Islet precursor cell (in vitro differentiated cells): ENCODE data around the gene TENT5C.

Experiments
- DNase-seq: peaks from one replicate; pipeline ENCODE4 v3.0.0-alpha.2; 2018

Gene TENT5C

DNA sequence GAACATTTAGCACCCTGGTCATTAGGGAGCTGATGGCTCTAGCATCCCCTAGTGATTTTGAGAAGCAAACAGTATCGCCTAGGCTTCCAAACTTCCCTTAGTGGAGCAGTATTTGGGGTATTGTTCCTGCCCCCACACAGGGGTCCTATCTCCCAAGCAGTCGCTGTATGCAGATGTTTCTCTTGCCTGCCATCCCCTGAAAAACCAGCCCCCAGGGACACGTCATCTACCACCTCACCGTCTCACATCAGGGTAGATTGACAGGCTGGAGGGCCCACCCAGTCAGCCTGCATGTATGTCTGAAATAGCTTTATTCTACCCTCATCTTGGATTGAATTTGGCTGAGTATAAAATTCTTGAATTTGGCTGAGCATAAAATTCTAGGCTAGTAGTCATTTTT lies 33.9 kb downstream of the TENT5C start:
- DNase-seq, result peak; percentile 20

- DNase-seq, result no peak
These were observed 35.7 kb downstream of the TENT5C start for GRCh38 chr1:117641536-117641935.

GRCh38 chr1:117642963-117643362 lies 37.1 kb downstream of the TENT5C start:
- DNase-seq, result no peak

- DNase-seq, result no peak
These were observed 37.8 kb downstream of the TENT5C start for GRCh38 chr1:117643601-117644000.

DNA sequence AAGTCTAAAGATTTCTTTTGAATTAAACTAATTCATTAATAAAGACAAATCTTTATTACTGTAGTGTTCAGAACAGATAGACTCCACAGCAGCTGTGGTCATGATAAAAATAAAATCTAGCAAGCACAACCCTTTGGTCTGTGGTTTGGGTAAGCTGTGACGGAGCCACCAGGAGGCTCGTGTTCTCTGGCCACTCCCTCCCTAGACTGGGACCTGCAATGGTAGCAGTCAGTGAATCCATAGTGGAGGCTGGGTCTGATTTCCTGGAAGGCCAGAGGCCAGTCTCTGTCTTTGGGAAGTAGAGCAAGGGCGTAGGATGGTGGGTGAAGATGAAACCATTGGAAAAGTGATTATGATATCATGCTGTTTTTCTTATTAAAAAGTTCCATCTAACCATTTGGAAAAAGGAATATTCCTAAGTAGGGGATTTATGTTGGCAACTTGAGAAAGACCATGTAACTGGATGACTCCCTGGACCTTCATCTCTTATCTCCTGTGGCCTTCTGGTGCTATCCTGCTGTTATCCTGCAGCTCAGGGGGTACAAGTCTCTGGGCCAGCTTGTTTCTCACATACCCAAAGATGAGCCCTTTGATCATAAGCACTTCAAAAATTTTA lies 39.0 kb downstream of the TENT5C start:
- DNase-seq, result no peak

GRCh38 chr1:117645343-117645742 lies 39.5 kb downstream of the TENT5C start:
- DNase-seq, result no peak

GRCh38 chr1:117646007-117646811 lies 40.4 kb downstream of the TENT5C start:
- no peak for DNase-seq

- DNase-seq, result no peak
These were observed 41.1 kb downstream of the TENT5C start for GRCh38 chr1:117646956-117647355.

GRCh38 chr1:117648015-117648414 lies 42.2 kb downstream of the TENT5C start:
- no peak for DNase-seq

DNA sequence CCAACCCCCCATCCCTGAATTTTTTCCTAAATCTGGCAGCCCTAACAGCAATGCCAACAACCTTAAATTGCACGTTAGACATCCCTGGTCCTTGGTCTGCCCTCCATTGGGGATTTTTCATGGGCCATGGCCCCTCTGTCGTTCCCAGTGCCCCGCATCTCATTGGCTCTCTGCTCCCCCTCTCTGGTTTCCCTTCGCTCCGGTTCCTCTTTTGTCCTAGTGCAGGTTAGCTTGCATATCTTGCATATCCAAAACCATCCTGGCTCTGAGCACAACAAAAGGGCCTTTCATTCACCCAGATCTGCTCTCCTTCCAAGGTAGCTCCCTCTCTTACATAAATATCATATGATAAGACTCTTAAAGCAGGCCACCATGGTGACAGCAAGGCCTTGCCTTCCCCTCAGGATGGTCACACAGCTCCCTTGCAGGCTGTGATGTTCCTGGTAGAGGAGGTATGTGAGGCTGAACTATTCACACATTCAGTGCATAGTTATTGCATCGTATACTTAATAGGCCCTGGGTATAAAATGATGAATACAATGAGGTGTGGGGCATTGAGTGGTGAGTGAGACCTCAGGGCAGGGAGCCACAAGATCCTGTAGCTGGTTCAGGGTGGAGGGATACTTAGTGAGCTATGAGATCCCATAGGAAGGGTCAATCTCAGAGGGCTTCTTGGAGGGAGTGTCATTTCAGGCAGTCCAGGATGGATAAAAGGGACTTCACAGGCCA lies 45.2 kb downstream of the TENT5C start:
- no peak for DNase-seq

DNA sequence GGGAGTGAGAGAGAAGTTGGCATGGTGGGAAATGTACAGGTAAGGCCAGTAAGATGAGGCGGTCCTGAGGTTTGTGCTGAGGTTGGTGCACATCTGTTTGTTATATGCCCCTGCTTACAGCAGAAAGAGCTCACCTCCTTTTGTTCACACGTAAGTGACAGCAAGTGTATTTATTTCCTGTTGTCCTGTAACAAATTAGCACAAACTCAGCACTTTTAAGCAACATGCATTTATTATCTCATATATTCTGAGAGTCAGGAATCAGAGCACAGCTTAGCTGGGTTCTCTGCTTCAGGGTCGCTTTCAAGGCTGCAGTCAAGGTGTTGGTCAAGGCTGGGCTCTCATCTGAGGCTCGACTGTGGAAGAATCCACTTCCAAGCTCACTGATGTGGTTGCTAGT lies 45.8 kb downstream of the TENT5C start:
- no peak for DNase-seq

DNA sequence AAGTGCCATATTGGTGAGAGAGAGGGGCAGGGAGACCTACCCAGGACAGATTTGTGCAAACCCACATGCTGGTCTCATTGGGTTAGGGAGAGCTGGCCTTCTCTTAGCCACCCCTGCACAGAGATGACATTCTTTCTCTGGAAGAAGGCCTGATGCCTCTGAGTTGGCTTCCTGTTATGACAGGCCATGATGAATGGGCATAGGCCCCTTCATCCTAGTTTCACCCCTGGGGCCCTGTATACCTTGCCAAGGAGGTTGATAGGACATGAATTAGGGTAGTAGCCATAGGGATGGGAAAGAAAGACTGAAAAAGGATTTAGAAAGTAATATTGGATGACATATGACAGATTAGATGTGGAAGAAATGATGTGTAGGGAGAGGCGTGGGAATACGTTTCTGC lies 46.6 kb downstream of the TENT5C start:
- DNase-seq, result no peak

DNA sequence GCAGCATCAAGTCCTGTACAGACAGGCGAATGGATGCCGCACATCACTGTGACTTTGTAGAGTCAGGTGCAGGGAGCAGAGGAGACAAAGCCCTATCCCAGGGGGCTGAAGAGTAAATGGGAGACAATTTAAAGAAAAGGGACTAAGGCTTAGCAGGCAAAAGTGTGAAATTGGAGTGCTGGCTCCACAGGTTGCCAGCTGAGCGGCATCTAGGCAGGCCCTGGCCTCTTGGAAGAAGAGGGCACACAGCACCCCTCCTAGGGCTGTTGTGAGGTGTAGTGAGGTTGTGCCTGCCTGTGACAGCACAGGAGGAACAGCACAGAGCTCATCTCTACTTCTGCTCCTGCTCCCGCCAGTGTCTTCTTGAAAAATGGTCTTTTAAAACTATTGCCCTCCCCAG lies 47.3 kb downstream of the TENT5C start:
- DNase-seq, result no peak

DNA sequence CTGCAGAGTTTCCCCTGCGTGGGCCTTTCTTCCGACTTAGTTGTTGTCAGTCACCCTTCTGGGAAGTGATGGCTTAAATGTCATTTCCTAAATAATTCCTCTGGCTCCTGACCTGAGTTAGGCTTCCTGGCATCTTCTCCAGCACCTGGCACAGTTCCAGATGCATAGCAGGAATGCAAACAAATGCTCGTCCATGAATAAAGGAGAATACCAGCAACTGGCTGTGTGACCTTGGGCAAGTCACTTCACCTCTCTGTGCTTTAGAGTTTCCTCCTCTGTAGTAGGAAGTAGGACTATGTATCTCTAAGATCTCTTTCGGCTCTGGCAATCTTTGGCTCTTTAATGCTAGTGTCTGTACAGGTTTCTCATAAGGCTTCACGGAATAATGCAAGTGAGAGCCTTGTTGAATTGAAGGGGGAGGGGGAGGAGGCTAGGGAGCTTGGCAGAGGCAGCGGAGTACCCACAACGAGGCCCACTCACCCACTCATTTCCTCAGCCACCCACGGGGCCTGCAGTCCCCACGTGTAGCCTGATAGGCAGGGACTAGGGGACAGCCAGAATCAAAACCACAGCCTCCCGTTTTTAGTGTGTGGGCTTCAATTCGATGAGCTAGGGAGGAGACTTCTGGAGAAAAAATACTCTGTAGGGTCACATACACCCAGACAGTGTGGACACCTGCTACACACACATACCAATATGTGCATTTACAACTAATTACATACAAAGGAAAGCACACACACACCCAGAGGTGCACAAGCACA lies 48.1 kb downstream of the TENT5C start:
- DNase-seq, result no peak

- DNase-seq, result no peak
These were observed 48.8 kb downstream of the TENT5C start for GRCh38 chr1:117654493-117655219.

GRCh38 chr1:117655220-117655577 lies 49.4 kb downstream of the TENT5C start:
- no peak for DNase-seq

DNA sequence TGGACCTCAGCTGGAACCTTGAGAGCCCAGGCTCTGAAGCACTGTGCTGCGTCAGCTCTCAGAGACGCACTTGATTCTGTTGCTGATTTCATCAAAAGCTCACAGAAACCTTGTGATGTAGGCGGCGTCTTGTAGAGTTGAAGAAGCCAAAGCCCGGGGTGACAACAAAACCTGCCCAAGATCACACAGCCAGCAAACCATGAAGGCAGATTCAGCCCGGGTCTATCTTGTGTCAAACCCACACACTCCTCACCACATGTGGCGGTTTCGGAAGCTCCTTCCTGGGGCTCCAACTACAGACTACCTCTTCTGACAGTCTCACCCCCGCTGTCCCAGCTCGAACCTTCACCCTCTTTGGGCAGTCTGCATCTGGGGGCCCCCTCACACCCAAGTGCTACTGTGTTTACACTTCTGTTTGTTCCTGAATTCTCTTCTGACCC lies 50.4 kb downstream of the TENT5C start:
- DNase-seq, result no peak

DNA sequence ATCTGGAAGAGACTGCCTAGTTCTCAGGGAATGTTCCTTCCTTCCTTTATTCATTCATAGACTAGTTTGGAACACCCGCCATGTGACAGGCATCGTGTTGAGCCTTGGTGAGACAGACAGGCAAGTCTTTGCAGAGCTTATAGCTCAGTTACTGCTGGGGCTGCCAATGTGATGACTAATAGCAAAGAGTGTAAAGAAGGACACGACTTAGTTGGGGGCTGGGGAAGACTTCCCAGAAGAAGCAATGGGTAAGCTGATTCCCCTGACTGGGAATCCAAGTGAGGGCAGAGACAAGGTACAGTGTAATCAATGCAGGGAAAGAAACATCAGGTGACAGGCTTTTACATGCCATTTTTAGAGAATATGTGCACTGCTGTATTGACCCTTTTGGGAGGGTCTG lies 51.2 kb downstream of the TENT5C start:
- peak; percentile 94 for DNase-seq

DNA sequence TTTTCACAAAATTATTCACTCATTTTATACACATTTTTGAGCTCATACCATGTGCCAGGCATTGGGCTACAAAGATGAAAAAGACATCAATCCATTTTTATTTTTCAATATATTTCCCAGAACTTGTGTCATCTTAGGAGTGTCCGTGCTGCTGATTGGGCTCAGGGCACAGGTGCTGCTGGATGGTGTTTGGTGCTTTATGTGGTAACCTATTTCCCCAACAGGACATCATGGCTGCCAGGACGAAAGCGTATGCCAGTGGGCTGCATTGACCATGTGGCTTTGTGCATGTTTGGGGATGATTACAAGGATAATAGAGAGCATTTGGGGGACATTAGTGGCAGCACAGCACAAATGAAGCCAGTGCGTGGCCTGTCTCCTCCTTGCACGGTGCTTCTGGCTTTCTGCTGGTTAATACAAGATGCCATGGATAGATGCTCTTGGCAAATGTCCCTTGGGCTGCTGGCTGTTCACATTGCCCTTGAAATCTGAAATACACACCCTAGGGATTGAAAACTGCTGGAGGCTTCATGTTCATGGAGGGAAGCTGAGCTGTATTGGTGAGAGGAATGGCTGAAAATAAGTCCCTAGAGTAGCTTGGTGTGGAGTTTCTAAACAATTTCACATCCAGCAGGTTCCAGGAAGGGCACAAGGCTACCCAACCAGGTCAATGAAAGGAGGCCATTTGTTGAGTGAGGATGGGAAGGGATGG lies 52.3 kb downstream of the TENT5C start:
- DNase-seq, result no peak

GRCh38 chr1:117658676-117659075 lies 52.8 kb downstream of the TENT5C start:
- no peak for DNase-seq

GRCh38 chr1:117659550-117660270 lies 53.9 kb downstream of the TENT5C start:
- no peak for DNase-seq
